Bronchial epithelial cell (primary cell): ENCODE results near the gene DOCK1. TPM values are rescaled to one million over a fixed set of nuclear protein-coding genes. Genes with fewer than 3 reads are reported as not detected.

Source experiments
- DNase-seq: peaks from one replicate; pipeline ENCODE4 v3.0.0-alpha.2; 2010; ENCODE audit warnings: low read depth
- FAIRE-seq: peaks from 2 replicates; lab custom pipeline; 2011; peaks lifted over from hg19 to GRCh38; lab: Jason Lieb, UNC
- H3K27me3 ChIP-seq: 2 replicates; pipeline ENCODE4 v1.5.1; 2011; ENCODE audit warnings: low read length; ENCODE audit not compliant: control insufficient read depth, insufficient read depth
- H3K36me3 ChIP-seq: 2 replicates; pipeline ENCODE4 v1.5.1; 2011; ENCODE audit warnings: low read length; ENCODE audit not compliant: control insufficient read depth, insufficient read depth
- H3K4me3 ChIP-seq: 2 replicates; pipeline ENCODE4 v1.5.1; 2011; ENCODE audit warnings: mild to moderate bottlenecking, low read depth, low read length, control low read depth
- total RNA-seq: library from RNA; depleted of rRNA; stranded (reverse); fragments of >200 nt; gene quantifications from 2 replicates; pipeline ENCODE4 v1.2.1, GENCODE V29; 2014
- TF ChIP-seq, protein P1 (sequence below): IDR thresholded peaks from 2 replicates; pipeline ENCODE4 v1.5.1; 2011; ENCODE audit warnings: mild to moderate bottlenecking, moderate library complexity, low read length, control low read depth, inconsistent platforms; ENCODE audit not compliant: insufficient read depth, severe bottlenecking

Gene DOCK1
- total RNA-seq, 1 donor from 2014 or later = 173 TPM

DNA sequence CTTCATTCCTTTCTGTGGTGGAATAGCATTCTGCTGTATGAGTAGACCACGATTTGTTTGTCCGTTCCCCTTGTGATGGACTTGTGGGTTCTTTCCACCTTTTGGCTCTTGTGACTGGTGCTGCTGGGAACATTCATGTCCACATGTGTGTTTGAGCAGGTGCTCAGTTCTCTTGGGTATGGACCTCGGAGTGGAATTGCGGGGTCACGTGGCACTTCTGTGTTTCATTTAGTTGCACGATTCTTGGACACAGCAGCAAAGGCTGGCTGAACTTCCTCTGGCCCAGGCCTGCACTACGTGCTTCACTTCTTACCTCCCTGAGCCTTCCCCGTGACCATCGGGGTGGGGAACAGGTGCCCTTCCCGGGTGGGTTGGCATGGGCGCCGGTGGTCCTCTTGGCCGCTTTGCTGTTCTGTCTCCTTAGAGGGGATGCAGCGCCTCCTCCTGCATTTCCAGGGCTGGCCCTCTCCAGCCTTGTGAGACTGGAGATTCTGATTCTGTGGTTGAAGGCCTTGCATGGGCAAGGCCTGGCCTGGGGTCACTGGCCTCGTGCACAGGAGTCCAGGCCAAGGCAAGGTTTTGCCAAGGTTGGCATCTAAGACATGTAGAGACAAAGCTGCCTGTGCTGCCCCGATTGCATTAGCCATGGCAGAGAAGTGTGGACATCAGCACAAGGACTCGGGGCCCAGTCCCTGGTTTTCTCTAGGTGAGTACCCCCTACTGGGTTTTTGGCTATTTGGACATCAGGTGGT, 25.1 kb downstream of the DOCK1 start:
- DNase-seq = no peak
- Histone ChIP-seq H3K27me3 (no peaks in the 10 kb centered on the region), H3K4me3 (no peak overlapping the region), H3K36me3 (peaks cover 7% of the 10 kb centered on the region)
- FAIRE-seq = no peak
- TF ChIP-seq, protein P1, sequence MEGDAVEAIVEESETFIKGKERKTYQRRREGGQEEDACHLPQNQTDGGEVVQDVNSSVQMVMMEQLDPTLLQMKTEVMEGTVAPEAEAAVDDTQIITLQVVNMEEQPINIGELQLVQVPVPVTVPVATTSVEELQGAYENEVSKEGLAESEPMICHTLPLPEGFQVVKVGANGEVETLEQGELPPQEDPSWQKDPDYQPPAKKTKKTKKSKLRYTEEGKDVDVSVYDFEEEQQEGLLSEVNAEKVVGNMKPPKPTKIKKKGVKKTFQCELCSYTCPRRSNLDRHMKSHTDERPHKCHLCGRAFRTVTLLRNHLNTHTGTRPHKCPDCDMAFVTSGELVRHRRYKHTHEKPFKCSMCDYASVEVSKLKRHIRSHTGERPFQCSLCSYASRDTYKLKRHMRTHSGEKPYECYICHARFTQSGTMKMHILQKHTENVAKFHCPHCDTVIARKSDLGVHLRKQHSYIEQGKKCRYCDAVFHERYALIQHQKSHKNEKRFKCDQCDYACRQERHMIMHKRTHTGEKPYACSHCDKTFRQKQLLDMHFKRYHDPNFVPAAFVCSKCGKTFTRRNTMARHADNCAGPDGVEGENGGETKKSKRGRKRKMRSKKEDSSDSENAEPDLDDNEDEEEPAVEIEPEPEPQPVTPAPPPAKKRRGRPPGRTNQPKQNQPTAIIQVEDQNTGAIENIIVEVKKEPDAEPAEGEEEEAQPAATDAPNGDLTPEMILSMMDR = no peak

DNA sequence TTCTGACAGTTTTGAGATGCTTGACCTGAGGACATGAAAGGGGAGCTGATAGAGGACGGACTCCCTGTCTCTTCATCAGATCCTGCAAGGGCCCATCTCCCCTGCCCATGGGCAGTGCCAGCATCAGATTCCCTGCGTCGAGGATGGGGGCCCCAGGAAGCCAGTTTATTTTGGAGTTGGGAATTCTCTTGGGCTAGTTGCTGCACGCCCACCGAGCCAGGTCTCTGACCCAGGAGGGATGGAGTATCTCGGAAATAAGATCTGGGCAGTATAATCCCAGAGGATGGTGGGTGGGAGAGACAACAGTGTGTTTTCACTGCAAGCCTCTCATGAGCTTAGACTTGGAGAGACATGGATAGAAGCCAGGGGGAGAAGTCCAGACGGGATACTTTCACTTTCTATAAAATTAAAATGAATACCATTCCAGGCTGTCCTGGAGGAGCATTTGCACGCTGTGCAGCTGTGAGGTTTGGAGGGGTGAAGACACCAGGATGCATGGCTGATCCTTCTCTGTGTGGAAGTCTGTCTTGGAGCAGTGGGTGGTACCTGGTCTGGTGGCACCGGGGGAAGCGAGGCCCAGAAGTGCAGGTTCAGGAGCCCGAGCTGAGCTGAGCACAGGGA, 25.8 kb downstream of the DOCK1 start:
- DNase-seq = no peak
- H3K36me3 ChIP-seq = peaks cover 7% of the 10 kb centered on the region
- H3K27me3 ChIP-seq = no peaks in the 10 kb centered on the region
- no peak overlapping the region for H3K4me3 ChIP-seq
- FAIRE-seq = no peak
- TF ChIP-seq, protein P1 = no peak

DNA sequence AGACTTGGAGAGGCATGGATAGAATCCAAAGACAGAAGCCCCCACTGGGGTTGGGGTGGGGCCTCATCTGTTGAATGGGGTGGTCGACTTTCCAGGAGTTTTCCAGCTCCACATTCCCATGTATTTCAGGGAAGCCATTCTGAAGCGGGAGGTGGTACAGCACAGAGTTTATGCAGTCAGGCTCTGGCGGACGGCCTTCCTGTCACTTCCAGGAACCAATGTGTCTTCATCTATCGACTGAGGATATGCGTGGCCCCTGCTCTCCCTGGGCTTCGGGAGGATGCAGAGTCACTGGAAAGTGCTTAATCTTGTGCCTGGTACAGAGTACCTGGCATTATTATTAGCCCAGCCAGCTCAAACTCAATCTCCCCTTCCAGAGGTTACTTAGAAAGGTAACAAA, 26.3 kb downstream of the DOCK1 start:
- no peaks in the 10 kb centered on the region for H3K27me3 ChIP-seq
- no peak for FAIRE-seq
- H3K36me3 ChIP-seq = peaks cover 7% of the 10 kb centered on the region
- DNase-seq = no peak
- TF ChIP-seq, protein P1 = no peak
- H3K4me3 ChIP-seq = no peak overlapping the region

- H3K4me3 ChIP-seq = no peak overlapping the region
- FAIRE-seq (no peak), DNase-seq (no peak)
- TF ChIP-seq, protein P1 = no peak
- H3K27me3 ChIP-seq = no peaks in the 10 kb centered on the region
- H3K36me3 ChIP-seq = peaks cover 5% of the 10 kb centered on the region
Observed at GRCh38 chr10:126932516-126932915, 27.3 kb downstream of the DOCK1 start.

DNA sequence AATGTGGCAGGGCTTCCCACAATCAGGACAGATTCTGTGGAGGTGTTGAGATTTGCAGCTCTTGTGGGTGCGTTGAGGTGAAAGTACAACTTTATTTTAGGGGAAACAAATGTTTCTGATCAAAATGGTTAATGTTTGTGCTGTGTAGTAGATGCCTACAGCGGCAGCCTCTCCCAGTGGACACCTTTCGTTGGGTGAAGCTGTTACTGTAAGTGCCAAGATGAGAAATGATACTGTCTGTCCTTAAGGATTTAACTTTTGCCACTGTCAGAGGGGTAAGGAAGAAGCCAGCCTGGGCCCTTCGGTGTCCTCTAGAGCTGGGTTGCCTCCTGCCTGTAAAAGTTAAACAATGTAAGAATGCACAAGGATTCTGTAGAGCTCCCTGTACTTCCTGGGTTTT, 27.9 kb downstream of the DOCK1 start:
- TF ChIP-seq, protein P1 = no peak
- FAIRE-seq = no peak

More for the DNA sequence above, 27.9 kb downstream of the DOCK1 start:
- Histone ChIP-seq H3K36me3 (peaks cover 4% of the 10 kb centered on the region), H3K27me3 (no peaks in the 10 kb centered on the region), H3K4me3 (no peak overlapping the region)
- no peak for DNase-seq
